Right lobe of liver (tissue), 6 donors: ENCODE results near the gene UNC119B. TPM values are rescaled to one million over a fixed set of nuclear protein-coding genes. Genes with fewer than 3 reads are reported as not detected.
A peak's percentile ranks its signal among the peaks of the same experiment; 100 is the strongest.

Experiments
- ATAC-seq, 4 donors: fragments of 200-7000 bp; cut with Tn5 transposase; one replicate each; pipeline ENCODE4 v1.9.1; 2020; ENCODE audit warnings: mild to moderate bottlenecking in 4 of 4, moderate library complexity in 4 of 4
- DNase-seq, 3 donors: peaks; one replicate each; pipeline ENCODE4 v3.0.0-alpha.2; 2020
- H3K27ac ChIP-seq, 3 donors: fragments of 200-600 bp; one replicate each; pipeline ENCODE4 v1.8.0; 2022
- H3K27me3 ChIP-seq, 2 donors: fragments of 200-600 bp; one replicate each; pipeline ENCODE4 v1.8.0; 2022
- H3K36me3 ChIP-seq, 4 donors: fragments of 200-600 bp; sonication (generic) in 1 of 4; one replicate each; pipeline versions ENCODE4 v1.5.1 to v1.8.0; 2017 to 2022; ENCODE audit warnings: control low read depth in 1 of 4
- H3K4me1 ChIP-seq, 4 donors: fragments of 200-600 bp; sonication (generic) in 1 of 4; one replicate each; pipeline versions ENCODE4 v1.5.1 to v1.8.0; 2017 to 2022; ENCODE audit warnings: control low read depth in 1 of 4
- H3K4me3 ChIP-seq, 3 donors: fragments of 200-600 bp; one replicate each; pipeline ENCODE4 v1.8.0; 2022
- H3K9me3 ChIP-seq, 4 donors: fragments of 200-600 bp; sonication (generic) in 1 of 4; one replicate each; pipeline versions ENCODE4 v1.5.1 to v1.8.0; 2017 to 2022; ENCODE audit warnings: control low read depth in 1 of 4
- POLR2A ChIP-seq: fragments of 450-650 bp; IDR thresholded peaks from one replicate; pipeline ENCODE4 v1.6.1; 2017; ENCODE audit warnings: antibody characterized with exemption, mild to moderate bottlenecking
- WGBS: methylation state at CpG from one replicate; pipeline ENCODE4 v1.1.6; 2018; ENCODE audit warnings: low coverage, low lambda C conversion rate; ENCODE audit not compliant: insufficient coverage; ENCODE audit errors: missing lambda C conversion rate; 5-methylcytosine and 5-hydroxymethylcytosine counted together
- intact Hi-C, 2 donors: fragments of 100-400 bp; cut with DNase I; formaldehyde crosslinking; loops; one replicate each; pipeline versions ENCODE4 v1.11.2 to v1.14.1; 2022
- total RNA-seq, 6 experiments: library from RNA; depleted of rRNA in 2 of 6; stranded (reverse); fragments of >200 nt in 2 of 6; fragmentation: NEBNext Ultra II Directional in 3 of 6; extraction: Animal tissue kit (Norgen Biotek cat#: 25700) in 3 of 6; gene quantifications; one replicate each; pipeline versions ENCODE4 v1.1.0 to v1.2.4, GENCODE V29; 2016 to 2023
- TF ChIP-seq, protein P1 (sequence below), 4 donors: fragments of 200-600 bp in 3 of 4; fragments of 450-650 bp in 1 of 4; IDR thresholded peaks; one replicate each; pipeline versions ENCODE4 v1.5.1 to v1.8.0; 2016 to 2022; ENCODE audit warnings: antibody characterized with exemption in 4 of 4, mild to moderate bottlenecking in 2 of 4
- donor health status: DM: no; HTN: yes; CAD: no.
- donor health status: DM: no; HTN: no; CAD: no.
- donor health status: DM: no; HTN: no; CAD: no.
- donor health status: DM: no; HTN: yes; CAD: no.
- donor health status: DM: no; HTN: yes; CAD: no.

Gene UNC119B
- total RNA-seq, 6 experiments from 2014 or later: 4.7 to 10.2 (median 6.6) TPM

- no peak overlapping the region for H3K4me3 ChIP-seq
- intact Hi-C loops: no loop called here
- H3K27me3 ChIP-seq: no peaks in the 10 kb centered on the region
- H3K27ac ChIP-seq: no peak overlapping the region
- H3K9me3 ChIP-seq: no peaks in the 10 kb centered on the region
- WGBS: 89% methylated on average over 6 of the region's 6 CpGs
- peaks cover 13 to 74% (median 34%) of the 10 kb centered on the region in 4 donors for H3K36me3 ChIP-seq
- DNase-seq (no peak), ATAC-seq (no peak)
- peaks cover 0 to 21% (median 6%) of the 10 kb centered on the region in 4 donors for H3K4me1 ChIP-seq
- TF ChIP-seq, protein P1, sequence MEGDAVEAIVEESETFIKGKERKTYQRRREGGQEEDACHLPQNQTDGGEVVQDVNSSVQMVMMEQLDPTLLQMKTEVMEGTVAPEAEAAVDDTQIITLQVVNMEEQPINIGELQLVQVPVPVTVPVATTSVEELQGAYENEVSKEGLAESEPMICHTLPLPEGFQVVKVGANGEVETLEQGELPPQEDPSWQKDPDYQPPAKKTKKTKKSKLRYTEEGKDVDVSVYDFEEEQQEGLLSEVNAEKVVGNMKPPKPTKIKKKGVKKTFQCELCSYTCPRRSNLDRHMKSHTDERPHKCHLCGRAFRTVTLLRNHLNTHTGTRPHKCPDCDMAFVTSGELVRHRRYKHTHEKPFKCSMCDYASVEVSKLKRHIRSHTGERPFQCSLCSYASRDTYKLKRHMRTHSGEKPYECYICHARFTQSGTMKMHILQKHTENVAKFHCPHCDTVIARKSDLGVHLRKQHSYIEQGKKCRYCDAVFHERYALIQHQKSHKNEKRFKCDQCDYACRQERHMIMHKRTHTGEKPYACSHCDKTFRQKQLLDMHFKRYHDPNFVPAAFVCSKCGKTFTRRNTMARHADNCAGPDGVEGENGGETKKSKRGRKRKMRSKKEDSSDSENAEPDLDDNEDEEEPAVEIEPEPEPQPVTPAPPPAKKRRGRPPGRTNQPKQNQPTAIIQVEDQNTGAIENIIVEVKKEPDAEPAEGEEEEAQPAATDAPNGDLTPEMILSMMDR (IDR thresholded peaks at IDR 0.05): no peak
- TF ChIP-seq POLR2A: no peak
Observed at GRCh38 chr12:120696626-120697025, 13.6 kb upstream of the UNC119B start.

DNA sequence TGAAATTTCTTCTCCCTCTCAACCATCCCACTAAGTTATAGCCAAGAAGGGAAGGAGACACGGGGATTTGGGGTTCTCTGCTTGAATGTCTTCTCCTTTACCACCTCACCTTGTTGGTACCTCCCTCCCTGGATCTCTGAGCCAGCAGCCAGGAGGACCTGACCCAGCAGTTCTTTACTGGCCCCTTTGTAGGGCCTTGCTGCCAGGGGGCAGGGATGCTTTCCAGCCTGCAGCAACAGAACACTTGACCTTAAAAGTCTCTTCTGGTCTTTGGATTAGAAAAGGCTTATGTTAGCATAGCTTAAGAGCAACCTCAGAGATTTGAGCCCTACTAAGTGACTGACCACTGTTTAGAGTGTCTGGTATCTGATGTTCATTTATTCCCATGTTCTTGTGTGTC lies 12.9 kb upstream of the UNC119B start:
- WGBS: no CpG with 5 or more reads among the region's 1 CpG
- H3K4me1 ChIP-seq: peaks cover 0 to 14% (median 5%) of the 10 kb centered on the region in 4 donors
- no peaks in the 10 kb centered on the region for H3K27me3 ChIP-seq
- H3K27ac ChIP-seq: no peak overlapping the region
- TF ChIP-seq, protein P1 (IDR thresholded peaks at IDR 0.05): no peak
- no peak for TF ChIP-seq POLR2A
- no peaks in the 10 kb centered on the region for H3K9me3 ChIP-seq
- H3K4me3 ChIP-seq: no peak overlapping the region
- intact Hi-C loops: no loop called here
- DNase-seq: no peak
- ATAC-seq: no peak
- peaks cover 13 to 77% (median 34%) of the 10 kb centered on the region in 4 donors for H3K36me3 ChIP-seq

DNA sequence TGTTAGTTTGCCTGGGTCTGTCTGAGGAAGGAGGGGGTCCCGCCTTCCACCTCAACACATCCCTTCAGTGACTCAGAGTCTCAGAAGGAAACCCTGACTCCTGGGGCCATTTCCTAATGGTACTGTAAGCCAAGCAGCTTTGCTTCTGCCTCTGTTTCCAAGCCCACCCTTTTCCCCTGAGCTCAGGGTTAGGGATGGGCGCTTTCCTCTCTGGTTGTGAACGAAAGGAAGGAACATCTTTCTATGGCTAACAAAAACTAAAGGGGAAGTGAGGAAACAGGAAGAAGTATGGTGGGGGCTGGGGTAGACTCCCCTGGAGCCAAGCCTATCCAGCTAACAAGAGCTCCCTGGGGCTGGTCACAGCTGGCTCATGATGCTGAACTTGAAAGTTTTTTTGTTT lies 11.6 kb upstream of the UNC119B start:
- H3K27me3 ChIP-seq: no peaks in the 10 kb centered on the region
- intact Hi-C loops: no loop called here
- no peak for TF ChIP-seq POLR2A
- TF ChIP-seq, protein P1 (IDR thresholded peaks at IDR 0.05): no peak
- ATAC-seq (peak; percentile 35 to 50 (median 49)), DNase-seq (no peak)
- H3K4me3 ChIP-seq: no peak overlapping the region
- peaks cover 0 to 2% (median 0%) of the 10 kb centered on the region in 4 donors for H3K4me1 ChIP-seq
- peaks cover 13 to 77% (median 34%) of the 10 kb centered on the region in 4 donors for H3K36me3 ChIP-seq
- no peaks in the 10 kb centered on the region for H3K9me3 ChIP-seq
- WGBS: 77% methylated on average over 2 of the region's 3 CpGs
- peak overlapping the region in 1 of 3 donors; percentile 24 for H3K27ac ChIP-seq

GRCh38 chr12:120699553-120699952 lies 10.7 kb upstream of the UNC119B start:
- ATAC-seq (no peak), DNase-seq (no peak)
- Histone ChIP-seq H3K36me3 (peaks cover 13 to 70% (median 31%) of the 10 kb centered on the region in 4 donors), H3K4me3 (no peak overlapping the region), H3K9me3 (no peaks in the 10 kb centered on the region), H3K27me3 (no peaks in the 10 kb centered on the region), H3K4me1 (no peaks in the 10 kb centered on the region), H3K27ac (no peak overlapping the region)
- 100% methylated on average over 2 of the region's 7 CpGs for WGBS
- TF ChIP-seq, protein P1 (IDR thresholded peaks at IDR 0.05): no peak
- no peak for TF ChIP-seq POLR2A
- intact Hi-C loops: no loop called here

GRCh38 chr12:120700886-120701285 lies 9.4 kb upstream of the UNC119B start:
- Histone ChIP-seq H3K36me3 (peaks cover 11 to 56% (median 23%) of the 10 kb centered on the region in 4 donors), H3K27ac (no peak overlapping the region), H3K27me3 (no peaks in the 10 kb centered on the region), H3K9me3 (no peaks in the 10 kb centered on the region), H3K4me3 (no peak overlapping the region), H3K4me1 (peaks cover 0 to 8% (median 0%) of the 10 kb centered on the region in 4 donors)
- ATAC-seq (no peak), DNase-seq (no peak)
- intact Hi-C loops: no loop called here
- WGBS: 79% methylated on average over 5 of the region's 5 CpGs
- no peak for TF ChIP-seq POLR2A
- TF ChIP-seq, protein P1 (IDR thresholded peaks at IDR 0.05): no peak
